SK-N-MC (cell line): ENCODE results near the gene PRKD1.

Experiments
- EZH2 ChIP-seq: fragments of 200-600 bp; sonication (generic); IDR thresholded peaks from one replicate; pipeline ENCODE4 v1.6.1; 2017; ENCODE audit warnings: antibody characterized with exemption
- FOXP2 ChIP-seq: optimal IDR thresholded peaks from 2 replicates; pipeline ENCODE3; 2011; ENCODE audit warnings: mild to moderate bottlenecking, moderate library complexity; ENCODE audit not compliant: insufficient read depth; ENCODE audit errors: extremely low read length, control extremely low read depth
- POLR2AphosphoS5 ChIP-seq: IDR thresholded peaks from 2 replicates; pipeline ENCODE4 v1.6.1; 2012; ENCODE audit warnings: mild to moderate bottlenecking, low read depth, low read length, borderline replicate concordance

GRCh38 chr14:29649170-29649569, 278.5 kb downstream of the PRKD1 start:
- TF ChIP-seq POLR2AphosphoS5, result no peak
- TF ChIP-seq FOXP2, result no peak
- TF ChIP-seq EZH2, result no peak
